ENCODE measurements around the gene SERGEF.

The SERGEF gene

GRCh38 chr11:17762309-17762974 is 250.4 kb downstream of the SERGEF start:
- TF ChIP-seq CTCF (conservative IDR thresholded peaks at IDR 0.05; ENCODE audit: low read length): peak; percentile 10; the same call in 1 of the 2 replicates
- DNase-seq (ENCODE audit: low read depth): no peak
- H3K4me3 ChIP-seq (ENCODE audit: low read length): no peak overlapping the region

- DNase-seq (ENCODE audit: low read depth): peak; percentile 22
Measured at GRCh38 chr11:17760102-17761029, 252.5 kb downstream of the SERGEF start.

GRCh38 chr11:17755891-17756290 is 257.0 kb downstream of the SERGEF start:
- DNase-seq (ENCODE audit: low read depth): no peak
- no peak overlapping the region for H3K4me3 ChIP-seq (ENCODE audit: low read length)
- no peak for TF ChIP-seq CTCF (conservative IDR thresholded peaks at IDR 0.05; ENCODE audit: low read length)

More at GRCh38 chr11:17760102-17761029, 252.5 kb downstream of the SERGEF start:
- no peak overlapping the region for H3K4me3 ChIP-seq (ENCODE audit: low read length)
- TF ChIP-seq CTCF (conservative IDR thresholded peaks at IDR 0.05; ENCODE audit: low read length): peak; percentile 70

GRCh38 chr11:17753641-17754040 is 259.2 kb downstream of the SERGEF start:
- TF ChIP-seq CTCF (conservative IDR thresholded peaks at IDR 0.05; ENCODE audit: low read length): no peak
- DNase-seq (ENCODE audit: low read depth): no peak
- no peak overlapping the region for H3K4me3 ChIP-seq (ENCODE audit: low read length)

- TF ChIP-seq CTCF (conservative IDR thresholded peaks at IDR 0.05; ENCODE audit: low read length): no peak
- DNase-seq (ENCODE audit: low read depth): no peak
- H3K4me3 ChIP-seq (ENCODE audit: low read length): no peak overlapping the region
Measured at GRCh38 chr11:17753153-17753552, 259.7 kb downstream of the SERGEF start.

GRCh38 chr11:17752144-17752543 is 260.7 kb downstream of the SERGEF start:
- no peak for DNase-seq (ENCODE audit: low read depth)
- no peak overlapping the region for H3K4me3 ChIP-seq (ENCODE audit: low read length)
- no peak for TF ChIP-seq CTCF (conservative IDR thresholded peaks at IDR 0.05; ENCODE audit: low read length)
